NCI-H82 (cell line): Measurements from ENCODE around the gene SURF6.
"Not testable (repeated sequence)": the region's sequence is repeated elsewhere in the genome, so short reads cannot be mapped to it uniquely, and the experiment has no call there.

Experiments used
- DNase-seq: peaks from one replicate; lab custom pipeline; 2025; lab: John Stamatoyannopoulos, UW

Gene SURF6

DNA sequence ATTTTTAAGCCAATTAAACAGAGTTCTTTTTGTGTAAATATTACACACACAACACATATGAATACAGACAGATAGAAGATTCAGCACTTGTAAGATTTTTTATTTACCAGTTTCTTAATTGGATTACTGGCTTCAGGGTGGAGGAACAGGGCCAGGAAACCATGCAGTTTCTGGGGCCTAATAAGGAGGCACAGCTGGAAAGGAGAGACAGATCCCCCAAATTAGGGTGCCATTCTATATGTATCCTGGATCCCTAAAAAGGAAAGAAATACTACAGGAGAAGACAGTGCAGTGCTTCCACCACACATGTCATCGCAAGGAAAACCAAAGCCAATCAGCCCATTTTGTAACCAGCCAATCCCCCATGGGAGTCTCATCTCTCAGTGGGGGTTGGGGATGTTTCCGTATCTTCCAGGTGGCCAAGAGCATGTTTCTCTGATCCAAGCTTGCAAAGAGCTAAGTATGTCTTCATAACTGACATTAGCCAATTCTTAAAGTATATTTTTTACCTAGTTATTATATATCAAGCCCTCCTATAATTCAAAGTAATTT lies 45.2 kb downstream of the SURF6 start:
- no peak for DNase-seq

DNA sequence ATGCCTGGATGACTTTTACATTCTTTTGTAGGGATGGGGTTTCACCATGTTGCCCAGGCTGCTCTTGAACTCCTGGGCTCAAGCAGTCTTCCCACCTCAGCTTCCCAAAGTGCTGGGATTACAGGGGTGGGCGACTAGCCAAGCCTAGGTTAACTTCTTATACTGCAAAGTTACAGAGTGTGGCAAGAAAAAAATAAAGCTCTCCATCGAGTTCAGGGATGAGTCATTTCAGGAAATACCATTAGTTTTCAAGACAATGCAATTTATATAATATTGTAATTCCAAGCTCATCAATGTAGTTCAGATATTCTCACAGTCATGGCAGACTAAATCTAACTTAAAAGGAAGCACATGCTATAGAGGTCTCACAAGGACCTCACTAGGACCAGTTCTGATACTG lies 49.5 kb downstream of the SURF6 start:
- DNase-seq, result no peak

DNA sequence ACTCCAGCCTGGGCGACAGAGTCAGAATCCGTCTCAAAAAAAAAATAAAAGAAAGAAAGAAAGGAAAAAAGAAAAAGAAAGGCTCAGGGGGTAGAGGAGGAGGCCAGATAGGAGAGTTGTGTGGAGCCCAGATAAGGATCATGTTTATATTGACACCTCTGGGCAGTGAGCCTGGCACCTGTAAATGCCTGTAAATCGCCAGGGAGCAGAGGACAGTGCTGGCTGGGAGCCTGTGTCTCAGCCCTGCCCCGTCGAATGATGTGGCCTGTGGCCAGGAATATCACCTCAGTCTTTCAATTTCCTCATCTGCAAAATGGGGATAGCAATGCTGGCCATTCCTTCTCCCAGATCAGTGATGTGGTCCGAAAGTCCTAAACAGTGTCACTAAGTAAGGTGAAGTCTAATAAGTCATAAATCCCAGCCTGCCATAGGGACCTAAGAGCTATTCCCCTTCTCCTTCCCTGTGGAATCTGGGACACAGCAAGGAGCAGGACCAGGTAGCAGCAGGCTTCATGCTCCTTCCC lies 50.7 kb downstream of the SURF6 start:
- no peak for DNase-seq

DNA sequence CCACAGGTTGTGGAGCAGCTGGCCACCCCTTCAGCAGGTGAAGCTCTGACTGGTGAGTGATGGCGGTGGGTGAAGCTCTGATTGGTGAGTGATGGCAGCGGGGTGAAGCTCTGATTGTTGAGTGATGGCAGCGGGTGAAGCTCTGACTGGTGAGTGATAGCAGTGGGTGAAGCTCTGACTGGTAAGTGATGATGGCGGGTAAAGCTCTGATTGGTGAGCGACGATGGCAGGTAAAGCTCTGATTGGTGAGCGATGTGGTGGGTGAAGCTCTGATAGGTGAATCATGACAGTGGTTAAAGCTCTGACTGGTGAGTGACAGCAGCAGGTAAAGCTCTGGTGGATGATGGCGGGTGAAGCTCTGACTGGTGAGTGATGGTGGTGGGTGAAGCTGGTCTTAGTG lies 51.6 kb downstream of the SURF6 start:
- no peak for DNase-seq

DNA sequence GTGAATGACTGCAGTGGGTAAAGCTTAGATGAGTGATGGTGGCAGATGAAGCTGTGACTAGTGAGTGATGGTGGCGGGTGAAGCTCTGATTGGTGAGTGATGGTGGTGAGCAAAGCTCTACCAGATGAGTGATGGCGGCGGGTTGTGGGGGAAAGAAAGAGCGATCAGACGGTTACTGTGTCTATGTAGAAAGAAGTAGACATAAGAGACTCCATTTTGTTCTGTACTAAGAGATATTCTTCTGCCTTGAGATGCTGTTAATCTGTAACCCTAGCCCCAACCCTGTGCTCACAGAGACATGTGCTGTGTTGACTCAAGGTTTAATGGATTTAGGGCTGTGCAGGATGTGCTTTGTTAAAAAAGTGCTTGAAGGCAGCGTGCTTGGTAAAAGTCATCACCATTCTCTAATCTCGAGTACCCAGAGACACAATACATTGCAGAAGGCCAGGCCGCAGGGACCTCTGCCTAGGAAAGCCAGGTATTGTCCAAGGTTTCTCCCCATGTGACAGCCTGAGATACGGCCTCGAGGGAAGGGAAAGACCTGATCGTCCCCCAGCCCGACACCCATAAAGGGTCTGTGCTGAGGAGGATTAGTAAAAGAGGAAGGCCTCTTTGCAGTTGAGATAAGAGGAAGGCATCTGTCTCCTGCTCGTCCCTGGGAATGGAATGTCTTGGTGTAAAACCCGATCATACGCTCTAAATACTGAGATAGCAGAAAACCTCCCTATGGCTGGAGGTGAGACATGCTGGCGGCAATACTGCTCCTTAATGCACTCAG lies 52.5 kb downstream of the SURF6 start:
- DNase-seq, result not testable (repeated sequence)

DNA sequence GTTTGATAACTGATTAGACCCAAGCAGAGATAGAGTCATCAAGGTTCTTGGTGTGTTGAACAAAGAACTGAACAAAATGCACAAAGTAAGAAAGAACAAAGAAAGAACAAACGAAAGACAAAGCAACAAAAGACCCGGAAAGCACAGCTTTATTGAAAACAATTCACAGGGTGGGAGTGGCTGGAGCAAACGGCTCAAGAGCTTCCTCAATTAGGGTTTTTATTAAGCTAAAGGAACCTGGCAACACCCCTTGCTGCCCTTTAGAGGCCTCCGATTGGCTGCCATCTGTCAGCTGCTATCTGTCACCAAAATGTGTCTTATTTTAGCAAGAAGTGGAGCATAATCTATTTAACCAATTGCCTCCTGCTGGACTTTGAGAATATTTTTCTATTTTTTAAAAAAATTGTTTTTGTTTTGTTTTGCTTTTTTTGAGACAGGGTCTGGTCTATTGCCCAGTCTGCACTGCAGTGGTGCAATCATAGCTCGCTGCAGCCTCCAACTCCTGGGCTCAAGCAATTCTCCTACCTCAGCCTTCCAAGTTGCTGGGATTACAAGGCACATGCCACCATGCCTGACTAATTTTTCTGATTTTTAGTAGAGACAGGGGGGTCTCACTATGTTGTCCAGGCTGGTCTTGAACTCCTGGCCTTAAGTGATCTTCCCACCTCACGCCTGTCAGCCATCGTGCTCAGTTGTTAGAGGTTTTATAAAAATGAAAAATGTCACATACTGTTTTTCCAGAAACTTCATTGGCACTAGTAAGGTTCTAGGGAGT lies 53.3 kb downstream of the SURF6 start:
- DNase-seq, result no peak

DNA sequence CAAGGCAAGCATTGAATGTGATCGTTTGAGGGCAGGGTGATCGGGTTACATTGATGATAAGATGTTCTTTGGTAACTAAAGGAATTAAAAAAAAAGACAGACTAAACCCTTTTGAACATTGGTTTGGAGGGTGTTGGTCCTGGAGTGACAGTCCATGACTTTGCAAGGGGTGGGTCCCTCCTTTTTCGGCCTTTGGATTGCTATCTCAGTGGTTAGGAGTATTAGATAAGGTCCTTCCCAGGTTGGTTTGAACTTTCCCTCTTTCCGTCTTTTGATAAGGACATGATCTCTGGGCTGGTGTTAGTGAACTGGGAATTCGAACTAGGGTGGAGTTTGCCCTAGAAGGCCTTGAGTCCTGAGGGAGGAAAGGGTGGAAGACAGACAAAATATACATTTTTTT lies 55.6 kb downstream of the SURF6 start:
- DNase-seq, result no peak
